Measurements from ENCODE around the gene BICRA.
"Not testable (repeated sequence)": the region's sequence is repeated elsewhere in the genome, so short reads cannot be mapped to it uniquely, and the experiment has no call there.

- TF ChIP-seq, protein P1, sequence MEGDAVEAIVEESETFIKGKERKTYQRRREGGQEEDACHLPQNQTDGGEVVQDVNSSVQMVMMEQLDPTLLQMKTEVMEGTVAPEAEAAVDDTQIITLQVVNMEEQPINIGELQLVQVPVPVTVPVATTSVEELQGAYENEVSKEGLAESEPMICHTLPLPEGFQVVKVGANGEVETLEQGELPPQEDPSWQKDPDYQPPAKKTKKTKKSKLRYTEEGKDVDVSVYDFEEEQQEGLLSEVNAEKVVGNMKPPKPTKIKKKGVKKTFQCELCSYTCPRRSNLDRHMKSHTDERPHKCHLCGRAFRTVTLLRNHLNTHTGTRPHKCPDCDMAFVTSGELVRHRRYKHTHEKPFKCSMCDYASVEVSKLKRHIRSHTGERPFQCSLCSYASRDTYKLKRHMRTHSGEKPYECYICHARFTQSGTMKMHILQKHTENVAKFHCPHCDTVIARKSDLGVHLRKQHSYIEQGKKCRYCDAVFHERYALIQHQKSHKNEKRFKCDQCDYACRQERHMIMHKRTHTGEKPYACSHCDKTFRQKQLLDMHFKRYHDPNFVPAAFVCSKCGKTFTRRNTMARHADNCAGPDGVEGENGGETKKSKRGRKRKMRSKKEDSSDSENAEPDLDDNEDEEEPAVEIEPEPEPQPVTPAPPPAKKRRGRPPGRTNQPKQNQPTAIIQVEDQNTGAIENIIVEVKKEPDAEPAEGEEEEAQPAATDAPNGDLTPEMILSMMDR (IDR thresholded peaks at IDR 0.05; ENCODE audit: low read length) = not testable (repeated sequence)
- not testable (repeated sequence) for TF ChIP-seq EZH2 (IDR thresholded peaks at IDR 0.05; ENCODE audit: borderline replicate concordance, low read length)
These were observed 25.8 kb upstream of the BICRA start for GRCh38 chr19:47583161-47583560.
